Measurements from ENCODE around the gene ATG2B.

DNA sequence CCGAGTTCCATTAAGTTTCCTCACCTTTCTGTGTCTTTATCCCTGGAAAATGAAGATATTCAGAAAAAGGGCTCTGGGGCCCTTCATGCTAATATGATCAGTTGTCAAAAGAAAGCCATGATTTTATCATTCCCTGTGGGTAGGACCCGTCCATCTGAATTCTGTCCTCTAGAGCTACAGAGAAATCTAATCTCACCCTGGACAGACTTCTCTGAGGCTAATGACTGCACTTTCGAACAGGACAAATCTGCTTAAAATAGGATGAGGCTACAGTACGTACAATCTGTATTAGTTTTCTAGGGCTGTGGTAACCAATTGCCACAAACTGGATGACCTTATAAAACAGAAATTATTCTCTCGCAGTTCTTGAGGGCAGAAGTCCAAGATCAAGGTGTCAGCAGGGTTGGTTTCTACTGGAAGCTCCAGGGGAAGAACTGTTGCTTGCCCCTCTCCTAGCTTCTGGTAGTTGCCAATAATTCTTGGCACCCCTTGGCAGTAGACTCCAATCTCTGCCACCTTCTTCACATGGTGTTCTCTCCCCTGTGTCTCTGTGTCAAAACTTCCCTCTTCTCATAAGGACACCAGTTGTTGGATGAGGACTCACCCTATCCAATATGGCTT lies 30.0 kb upstream of the ATG2B start:
- no peak for TF ChIP-seq EZH2 (IDR thresholded peaks at IDR 0.05)
- no peak for TF ChIP-seq POLR2AphosphoS5 (IDR thresholded peaks at IDR 0.05; ENCODE audit: borderline replicate concordance, low read depth, low read length)
- TF ChIP-seq FOXP2 (optimal IDR thresholded peaks at IDR 0.05; ENCODE audit: control extremely low read depth, extremely low read length, insufficient read depth) = no peak
